Anterior cingulate cortex (tissue), 58 donors: ENCODE data around the gene THTPA.

Source experiments
- DNase-seq, 58 donors: peaks; one replicate each; lab custom pipeline; 2025; lab: John Stamatoyannopoulos, UW

The THTPA gene, protein sequence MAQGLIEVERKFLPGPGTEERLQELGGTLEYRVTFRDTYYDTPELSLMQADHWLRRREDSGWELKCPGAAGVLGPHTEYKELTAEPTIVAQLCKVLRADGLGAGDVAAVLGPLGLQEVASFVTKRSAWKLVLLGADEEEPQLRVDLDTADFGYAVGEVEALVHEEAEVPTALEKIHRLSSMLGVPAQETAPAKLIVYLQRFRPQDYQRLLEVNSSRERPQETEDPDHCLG

DNA sequence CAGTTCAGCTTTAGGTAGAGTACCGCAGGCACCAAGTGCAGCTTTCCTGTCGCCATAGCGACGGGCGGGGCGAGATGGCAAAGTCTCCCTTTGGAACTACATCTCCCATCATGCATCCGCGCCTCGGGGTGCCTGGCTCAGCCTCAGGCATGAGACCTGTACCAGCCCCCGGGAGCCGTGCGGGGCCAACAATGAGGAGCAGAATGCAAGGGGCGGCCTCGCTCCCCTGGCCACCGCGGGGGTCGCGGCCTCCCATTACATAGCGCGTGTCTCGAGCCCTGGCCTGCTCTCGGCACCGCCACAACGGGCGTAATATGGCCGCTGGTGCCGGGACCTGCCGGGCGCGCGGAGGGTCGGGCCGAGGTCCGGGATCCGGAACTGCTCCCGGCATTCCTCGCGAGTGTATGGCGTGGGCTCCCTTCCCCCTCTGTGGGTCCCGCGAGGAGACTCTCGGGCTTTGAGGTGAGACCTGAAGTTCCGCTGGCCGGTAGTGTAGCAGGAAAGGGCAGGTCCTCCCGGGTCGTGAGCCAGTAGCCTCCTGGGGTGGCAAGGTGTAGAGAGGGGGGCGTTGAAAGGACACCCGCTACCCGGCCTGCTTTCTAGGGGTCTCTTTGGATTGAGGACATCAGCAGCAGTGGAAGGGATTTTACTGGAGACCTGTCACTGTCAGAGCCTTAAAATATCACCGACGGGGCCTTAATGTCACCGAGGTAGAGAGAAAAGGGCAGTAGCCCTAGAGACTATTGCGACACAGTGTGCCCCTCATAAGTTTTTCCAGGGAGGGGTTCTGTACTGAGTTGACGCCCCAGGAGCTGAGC lies at the start of gene THTPA:
THTPA (plus strand) TSS at position 390 of the 818 bp plus-strand sequence. CDS start 487 bp downstream, outside the sequence.
- peak; percentile 51 to 98 (median 91) for DNase-seq

DNA sequence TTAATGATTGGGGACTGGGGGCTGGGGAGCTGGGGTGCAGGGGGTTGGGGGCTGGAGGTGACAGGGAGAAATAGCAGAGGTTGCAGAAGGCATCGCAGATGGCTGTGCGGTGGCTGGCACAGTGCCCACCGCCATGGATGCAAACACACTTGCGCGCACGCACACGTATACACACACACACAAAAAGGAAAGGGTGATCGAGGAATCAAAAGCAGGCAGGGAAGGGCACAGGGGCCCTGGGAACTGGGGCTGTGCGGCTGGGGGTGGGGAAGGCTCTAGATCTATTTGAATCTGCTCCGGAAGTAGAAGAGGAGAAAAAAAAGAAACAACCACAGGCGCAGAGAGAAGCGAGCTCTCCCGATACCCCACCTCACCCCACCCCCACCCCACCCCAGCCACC lies 43.9 kb upstream of the THTPA start:
- peak in 21 of 58 donors; percentile 22 to 69 (median 40) for DNase-seq

GRCh38 chr14:23513005-23513817 lies 42.9 kb upstream of the THTPA start:
- DNase-seq, result peak; percentile 61 to 95 (median 88)

DNA sequence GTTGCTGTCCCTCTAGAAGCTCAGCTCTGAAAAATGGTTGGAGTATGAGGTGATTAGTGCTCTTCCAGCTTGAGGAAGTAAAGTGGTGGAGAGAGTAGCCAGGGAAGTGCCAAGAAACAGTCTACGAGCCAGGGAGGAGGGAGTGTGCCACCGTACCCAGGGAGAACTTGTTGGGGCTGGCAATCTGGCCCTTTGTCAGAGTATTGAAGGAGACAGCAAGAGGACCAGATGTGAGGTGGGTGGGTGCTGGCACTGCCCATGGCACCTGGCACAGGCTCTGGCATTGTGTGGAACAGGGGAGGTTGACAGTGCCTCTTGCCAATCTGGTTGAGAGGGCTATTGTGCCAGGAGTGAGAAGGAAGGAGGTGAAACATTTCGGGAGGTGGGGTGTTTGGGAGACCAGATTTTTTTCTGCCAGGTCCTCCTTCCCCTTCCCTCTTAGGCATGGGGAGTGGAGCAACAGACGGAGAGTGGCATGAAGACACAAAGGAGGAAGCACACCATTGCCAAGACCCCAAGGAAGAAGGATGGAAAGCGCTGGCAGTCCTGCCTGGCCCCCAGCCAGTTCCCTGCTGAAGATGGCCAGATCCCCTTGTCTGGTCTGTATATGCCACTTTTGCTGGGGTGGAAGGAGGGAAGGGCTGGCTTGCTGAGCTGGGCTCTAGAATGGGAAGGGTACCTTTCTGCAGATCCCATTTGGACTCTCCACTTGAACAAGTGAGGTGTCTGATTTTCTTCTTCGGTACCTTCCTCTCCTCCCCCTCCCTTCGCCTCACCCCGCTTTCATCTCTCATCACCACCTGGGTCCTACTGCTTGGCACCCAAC lies 42.0 kb upstream of the THTPA start:
- peak in 53 of 58 donors; percentile 41 to 91 (median 72) for DNase-seq

DNA sequence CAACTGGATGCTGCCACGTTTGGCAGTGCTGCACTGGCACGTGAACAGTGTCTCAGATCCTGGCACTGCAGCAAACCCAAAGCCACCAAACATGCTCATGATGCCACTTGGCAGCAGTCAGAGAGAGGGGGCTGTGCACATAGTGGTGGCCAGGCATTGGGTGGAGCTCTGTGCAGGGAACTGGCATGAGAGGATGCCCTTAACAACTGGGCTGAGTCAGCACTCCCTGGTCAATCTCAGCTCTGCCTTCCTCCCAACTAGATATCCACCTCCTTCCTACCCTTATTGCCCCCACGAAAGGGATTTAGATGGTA lies 41.5 kb upstream of the THTPA start:
- peak in 42 of 58 donors; percentile 28 to 87 (median 65) for DNase-seq

- no peak for DNase-seq
These were observed 38.3 kb upstream of the THTPA start for GRCh38 chr14:23517650-23518326.

DNA sequence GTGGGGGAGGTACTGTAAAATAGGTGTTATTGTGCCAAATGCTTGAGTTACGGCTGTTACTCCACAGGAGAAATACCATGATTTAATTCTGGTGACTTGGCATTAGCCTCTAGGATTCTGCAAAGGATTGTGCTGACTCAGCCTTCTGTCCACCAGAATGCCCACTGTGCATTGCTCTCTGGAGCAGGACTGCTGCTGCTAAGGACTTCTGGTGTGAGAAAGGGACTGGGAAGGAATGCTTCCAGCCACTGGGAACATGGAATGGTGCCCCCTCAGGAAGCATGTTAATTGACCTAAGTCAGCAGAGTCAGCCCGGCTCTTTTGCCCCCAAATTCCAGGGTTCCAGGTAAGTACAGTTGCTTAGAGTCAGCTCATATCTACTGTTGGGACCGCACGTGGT lies 37.4 kb upstream of the THTPA start:
- DNase-seq, result no peak

DNA sequence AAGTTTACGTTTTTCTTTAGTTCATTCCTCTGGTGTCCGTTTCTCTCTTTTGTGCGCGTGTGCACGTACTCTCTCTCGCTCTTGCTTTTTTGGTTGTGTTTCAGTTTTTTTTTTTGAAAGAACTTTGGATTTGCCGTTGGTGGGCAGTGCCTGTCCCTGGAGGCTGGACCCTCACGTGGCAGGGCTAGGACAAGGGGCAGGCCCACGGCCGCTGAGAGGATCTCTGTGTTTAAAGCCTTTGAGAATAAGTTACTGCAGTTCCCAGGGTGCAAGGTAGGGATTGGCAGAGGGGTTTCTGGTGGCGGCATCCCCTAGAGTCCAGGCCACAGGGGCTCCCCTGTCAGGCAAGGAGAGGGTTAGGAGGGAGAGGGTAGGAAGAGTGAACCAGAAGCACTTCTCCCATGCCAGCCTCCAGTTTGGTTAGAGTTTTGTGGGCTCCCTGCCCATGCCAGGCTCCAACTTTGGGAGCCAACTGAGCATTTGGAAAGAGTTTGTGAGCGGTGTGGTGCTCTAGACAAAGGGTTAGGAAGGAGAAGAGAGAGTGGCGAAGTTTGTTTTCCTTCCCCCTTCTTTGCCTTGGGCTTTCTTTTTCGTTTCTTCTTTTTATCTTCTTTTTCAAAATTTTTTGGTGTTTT lies 35.1 kb upstream of the THTPA start:
- DNase-seq, result peak in 15 of 58 donors; percentile 14 to 62 (median 50)

DNA sequence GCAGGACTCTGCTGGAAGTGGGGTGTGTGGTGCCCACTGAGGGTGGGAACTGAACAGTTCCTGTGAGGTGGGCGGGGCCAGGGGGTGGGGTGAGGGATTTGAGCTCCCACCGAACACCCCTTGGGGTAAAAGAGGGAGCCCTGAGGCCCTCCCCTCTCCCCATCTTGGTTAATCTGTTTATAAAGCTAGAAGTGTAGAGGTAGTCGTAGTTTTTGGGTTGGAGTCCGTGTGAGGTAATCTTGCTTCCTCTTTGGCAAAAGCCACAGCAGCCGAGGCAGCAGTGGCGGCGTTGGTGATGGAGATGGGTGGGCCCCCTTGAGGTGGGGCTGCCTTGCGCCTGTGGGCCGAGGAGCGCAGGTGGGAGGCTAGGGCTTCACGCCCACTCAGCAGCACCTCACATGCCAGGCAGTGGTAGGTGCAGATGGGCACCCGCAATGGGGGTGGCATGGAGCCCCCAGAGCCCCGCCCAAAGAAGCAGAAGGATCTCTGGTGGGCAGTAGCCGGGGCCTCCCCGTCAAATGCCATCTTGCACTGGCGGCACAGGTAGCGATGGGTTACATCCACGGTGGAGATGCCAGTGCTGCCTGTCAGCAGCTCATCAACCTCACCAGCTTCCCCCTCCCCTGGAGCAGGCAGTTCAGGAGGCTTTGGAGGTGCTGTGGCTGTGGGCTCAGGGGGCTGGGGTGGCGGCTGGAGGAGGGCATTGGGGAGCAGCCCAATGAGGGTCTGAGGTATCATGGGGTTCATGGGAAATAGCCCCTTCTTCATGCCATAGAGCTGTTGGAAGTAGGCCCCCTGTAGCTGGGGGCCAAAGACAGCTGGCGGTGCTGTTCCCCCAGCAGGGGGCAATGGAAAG lies 34.1 kb upstream of the THTPA start:
- peak in 1 of 58 donors; percentile 53 for DNase-seq

- DNase-seq, result no peak
These were observed 33.4 kb upstream of the THTPA start for GRCh38 chr14:23522643-23523198.

DNA sequence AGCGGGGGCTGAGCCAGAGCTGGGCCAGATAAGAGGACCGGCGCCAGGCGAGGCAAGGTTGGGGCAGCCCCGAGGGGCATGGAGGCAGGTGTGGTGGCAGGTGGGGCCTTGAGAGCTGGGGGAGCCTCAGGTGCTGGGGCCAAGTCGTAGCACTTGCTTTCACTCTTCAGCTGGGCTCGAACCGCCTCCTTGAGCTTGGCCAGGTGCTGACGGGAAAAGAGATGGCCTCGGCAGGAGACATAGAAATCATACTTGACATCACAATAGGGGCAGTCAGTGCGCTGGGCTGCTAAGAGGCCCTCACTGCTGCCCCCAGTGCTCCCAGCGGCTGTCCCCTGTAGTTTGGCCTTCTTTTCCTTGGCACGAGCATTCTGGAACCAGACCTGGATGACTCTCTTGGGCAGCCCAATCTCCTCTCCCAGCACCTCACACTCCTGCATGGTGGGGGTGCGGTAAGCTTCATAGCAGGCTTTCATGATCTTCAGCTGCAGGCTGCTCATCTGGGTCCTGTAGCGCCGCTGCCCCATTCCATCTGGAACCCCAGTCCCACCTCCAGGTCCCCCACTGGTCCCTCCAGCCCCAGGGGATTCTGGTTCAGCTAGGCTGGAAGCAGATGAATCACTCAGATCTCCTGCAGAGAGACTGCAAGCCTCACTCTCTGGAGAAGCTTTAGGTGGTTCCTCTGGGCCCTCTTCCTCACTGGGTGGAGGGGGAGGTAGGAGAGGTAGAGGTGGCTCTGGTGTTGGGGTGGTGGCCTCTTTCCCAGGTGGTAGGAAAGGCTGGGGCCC lies 32.6 kb upstream of the THTPA start:
- no peak for DNase-seq

DNA sequence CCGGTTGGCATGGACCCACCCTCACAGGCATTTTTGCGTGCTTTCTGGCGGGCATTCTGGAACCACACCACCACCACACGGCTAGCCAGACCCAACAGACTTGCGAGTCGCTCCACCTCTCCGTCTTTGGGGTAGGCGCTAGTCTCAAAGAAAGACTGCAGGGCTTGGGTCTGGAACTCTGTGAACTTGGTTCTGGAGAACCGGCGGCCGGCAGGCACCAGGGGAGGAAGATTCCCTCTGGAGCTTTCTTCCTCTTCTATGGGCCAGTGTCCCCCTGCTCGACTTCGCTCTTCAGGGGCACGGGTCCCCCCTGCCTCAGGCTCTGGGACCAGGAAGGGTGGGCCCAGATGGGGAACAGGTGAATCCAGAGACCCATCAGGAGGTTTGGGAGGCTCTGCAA lies 31.1 kb upstream of the THTPA start:
- DNase-seq, result no peak

DNA sequence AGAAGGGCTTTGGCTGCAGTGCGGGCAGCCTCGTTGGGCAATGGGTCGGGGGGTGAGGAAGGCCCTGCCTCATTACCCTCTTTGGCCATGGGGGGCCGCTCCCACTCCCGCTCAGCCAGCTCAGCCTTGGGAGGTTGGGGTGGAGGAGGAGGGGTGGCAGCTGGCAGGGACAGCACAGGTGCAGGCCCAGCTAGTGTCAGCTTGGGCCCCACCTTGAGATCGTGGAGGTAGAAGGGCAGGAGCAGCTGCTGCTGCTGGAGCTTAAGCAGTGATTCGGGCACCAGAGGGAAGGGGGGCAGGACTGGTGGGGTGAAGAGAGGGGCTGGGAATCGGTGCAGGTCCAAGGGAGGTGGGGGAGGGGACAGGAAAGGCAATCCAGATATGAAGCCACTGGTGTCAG lies 30.5 kb upstream of the THTPA start:
- DNase-seq, result no peak

DNA sequence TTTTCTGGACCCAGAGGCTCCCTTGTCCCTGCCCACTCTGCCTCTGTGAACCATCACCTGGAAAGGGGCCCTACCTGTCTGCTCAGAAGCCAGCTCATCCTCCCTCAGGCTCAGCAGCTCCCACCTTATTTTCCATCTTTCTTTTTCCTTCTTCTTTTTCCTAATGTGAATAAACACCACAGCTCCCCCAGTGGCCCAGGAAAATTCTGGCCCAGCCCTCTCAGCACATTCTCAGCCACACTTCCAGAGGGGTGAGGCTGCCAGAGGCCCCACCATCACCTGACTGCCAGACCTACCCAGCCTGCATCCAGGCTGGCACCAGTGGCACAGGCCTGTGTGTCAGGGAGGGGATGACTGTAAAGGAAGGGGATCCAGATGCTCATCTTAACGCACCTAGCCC lies 27.5 kb upstream of the THTPA start:
- peak in 8 of 58 donors; percentile 20 to 44 (median 30) for DNase-seq

- DNase-seq, result no peak
These were observed 27.1 kb upstream of the THTPA start for GRCh38 chr14:23529016-23529415.

DNA sequence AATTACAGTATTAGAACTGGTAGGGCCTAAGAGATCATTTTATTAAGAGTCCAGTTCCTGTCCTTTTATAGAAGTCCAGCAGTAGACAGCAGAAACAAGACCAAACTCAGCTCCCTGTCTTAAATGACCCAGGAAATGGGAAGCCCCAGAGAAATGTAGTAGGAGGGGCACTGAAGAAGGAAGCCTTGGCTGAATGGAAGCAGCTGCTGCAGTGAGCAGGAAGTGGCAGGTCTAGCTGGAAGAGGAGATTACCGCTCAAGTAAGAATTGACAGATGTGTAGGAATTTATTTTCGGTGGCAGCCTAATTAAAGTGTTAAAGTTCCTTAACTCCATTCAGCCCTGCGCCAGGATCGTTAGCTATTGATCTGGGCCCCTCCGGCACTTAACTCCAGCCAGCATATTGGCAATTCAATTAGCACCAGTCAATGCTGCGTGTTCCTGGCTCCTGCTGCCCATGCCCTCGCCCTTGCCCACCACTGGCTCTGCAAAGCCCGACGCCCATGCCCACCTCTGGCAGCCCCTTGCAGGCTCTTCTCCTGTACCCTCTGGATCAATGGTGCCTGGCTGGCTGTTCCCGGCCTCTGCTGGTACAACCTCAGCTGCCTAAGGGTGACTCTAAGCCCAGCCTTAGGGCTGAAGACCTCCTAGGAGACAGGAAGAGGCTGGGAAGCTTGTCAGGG lies 25.6 kb upstream of the THTPA start:
- no peak for DNase-seq
